ENCODE data around the gene PPIL6.
"Not testable (repeated sequence)": the region's sequence is repeated elsewhere in the genome, so short reads cannot be mapped to it uniquely, and the experiment has no call there.

The PPIL6 gene

GRCh38 chr6:109467696-109468095 is 27.3 kb upstream of the PPIL6 start:
- no peak for DNase-seq (ENCODE audit: extremely low read depth in 1 of 2, low read depth in 1 of 2)

DNA sequence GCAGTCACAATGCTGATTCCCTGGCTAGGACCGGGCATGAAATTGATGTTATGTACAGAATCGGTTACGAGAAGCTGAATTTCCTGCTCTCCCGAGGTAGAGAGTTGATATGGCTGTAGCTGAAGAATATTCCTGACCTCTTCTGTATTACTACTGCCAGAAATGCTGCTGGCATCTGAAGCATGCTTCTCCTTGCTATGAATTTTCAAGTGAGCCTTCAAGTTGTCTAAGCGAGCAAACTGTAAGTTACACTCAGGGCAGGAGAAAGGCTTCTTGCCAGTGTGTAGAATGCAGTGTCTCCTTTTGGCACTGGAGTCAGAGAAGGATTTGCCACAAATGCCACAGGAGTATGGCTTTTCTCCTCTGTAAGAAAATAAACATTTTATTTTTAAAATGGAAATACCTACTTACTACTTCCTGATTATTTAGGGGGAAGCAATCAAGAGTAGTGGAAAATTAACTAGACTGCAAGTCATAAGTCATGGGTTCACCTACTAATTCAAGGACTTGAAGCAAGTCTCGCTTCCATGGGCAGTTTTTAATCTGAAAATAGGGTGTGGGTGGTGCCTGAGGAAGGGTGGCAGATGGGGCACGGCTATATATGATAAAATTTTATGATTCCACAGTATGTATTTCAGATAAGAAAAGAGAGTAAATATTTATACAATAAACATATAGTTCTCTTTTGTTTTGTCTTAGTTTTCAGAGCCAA is 25.9 kb upstream of the PPIL6 start:
- DNase-seq (ENCODE audit: extremely low read depth in 1 of 2, low read depth in 1 of 2), result no peak

GRCh38 chr6:109465772-109466171 is 25.3 kb upstream of the PPIL6 start:
- no peak for DNase-seq (ENCODE audit: extremely low read depth in 1 of 2, low read depth in 1 of 2)

- DNase-seq (ENCODE audit: extremely low read depth in 1 of 2, low read depth in 1 of 2), result no peak
Measured at GRCh38 chr6:109461733-109462526, 21.5 kb upstream of the PPIL6 start.

DNA sequence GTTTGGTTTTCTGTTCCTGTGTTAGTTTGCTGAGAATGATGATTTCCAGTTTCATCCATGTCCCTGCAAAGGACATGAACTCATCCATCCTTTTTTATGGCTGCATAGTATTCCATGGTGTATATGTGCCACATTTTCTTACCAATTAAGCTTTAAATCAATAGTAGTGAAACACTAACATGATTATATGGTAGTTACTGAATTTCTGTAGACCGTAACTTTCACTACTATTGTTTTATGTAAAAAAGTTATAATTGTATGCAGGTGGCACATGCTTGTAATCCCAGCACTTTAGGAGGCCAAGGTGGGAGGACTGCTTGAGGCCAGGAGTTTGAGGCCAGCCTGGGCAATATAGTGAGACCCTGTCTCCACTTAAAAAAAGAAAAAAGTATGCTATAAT is 20.8 kb upstream of the PPIL6 start:
- DNase-seq (ENCODE audit: extremely low read depth in 1 of 2, low read depth in 1 of 2), result not testable (repeated sequence)

DNA sequence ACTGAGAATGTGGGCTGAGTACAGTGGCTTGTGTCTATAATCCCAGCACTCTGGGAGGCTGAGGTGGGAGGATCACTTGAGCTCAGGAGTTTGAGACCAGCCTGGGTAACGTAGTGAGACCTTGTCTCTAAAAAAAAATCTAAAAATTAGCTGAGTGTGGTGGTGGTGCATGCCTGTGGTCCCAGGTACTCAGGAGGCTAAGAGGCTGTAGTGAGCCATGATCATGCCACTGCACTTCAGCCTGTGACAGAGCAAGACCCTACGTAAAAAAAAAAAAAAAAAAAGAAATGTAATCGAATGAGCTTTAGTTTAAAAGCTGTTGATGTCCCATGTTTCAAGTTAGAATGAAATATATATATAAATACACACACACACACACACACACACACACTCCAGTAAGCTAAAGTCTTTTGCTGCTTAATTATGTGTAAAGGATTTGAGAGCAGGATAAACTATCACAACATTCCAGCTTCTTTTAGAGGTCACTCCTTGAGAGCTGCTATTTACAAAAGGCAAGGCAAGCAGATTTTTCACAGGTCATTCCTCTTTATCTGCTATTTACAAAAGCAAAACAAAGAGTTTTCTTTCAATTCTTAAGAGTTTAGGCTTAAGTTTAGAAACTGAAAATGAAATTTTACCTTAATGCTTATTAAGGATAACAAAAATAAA is 19.9 kb upstream of the PPIL6 start:
- no peak for DNase-seq (ENCODE audit: extremely low read depth in 1 of 2, low read depth in 1 of 2)

DNA sequence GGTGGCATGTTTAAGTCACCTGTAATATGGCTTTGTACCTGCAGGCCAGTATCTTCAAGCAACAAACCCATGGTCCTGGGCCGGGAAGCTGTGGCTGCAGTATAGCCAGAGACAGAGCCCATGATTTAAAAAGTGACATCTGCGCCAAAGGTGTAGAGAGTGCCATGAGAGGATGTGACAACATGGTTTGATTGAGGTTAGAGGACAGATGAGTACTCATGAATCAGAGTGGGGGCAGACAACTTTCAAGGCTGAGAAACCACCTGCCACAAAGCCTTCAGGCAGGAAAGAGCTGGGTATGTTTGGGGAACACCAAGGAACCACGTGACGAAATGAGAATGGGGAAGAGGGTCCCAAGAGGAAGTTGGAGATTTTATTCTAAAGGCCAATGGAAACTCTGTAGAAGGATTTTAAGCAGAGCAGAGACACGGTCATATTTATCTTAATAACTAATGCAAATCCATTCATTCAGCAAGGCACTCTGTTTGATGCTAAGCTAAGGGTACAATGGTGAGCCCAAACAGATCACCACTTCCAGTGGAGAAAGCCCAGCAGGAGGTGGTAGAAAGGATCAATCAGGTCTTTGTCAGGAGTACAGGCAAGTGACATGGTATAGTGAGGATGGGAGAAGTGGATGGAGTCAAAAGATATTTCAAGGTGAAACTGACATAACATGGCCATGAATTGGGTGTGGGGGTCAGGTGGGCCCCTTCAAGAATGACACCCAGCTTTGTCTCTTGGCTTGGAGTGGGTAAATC is 18.5 kb upstream of the PPIL6 start:
- DNase-seq (ENCODE audit: extremely low read depth in 1 of 2, low read depth in 1 of 2), result no peak

DNA sequence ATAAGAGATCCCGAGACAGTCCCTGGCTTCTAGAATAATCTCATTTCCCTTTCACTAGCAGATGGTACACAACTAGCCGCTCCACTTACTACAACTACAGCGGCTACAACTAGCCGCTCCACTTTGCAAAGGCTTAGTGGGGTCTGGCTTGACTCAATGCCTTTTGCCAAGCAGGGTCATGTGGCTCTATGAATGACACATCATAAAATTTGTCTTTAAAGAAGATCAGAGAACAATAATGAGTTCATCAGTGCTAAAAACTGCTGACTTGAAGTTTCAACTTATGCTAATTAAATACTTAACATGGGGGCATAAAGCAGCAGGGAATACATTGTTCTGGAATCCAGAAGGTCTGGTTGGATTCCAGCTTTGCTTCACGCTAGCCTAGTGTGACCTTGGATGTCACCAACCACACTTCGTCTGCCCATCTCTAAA is 17.2 kb upstream of the PPIL6 start:
- no peak for DNase-seq (ENCODE audit: extremely low read depth in 1 of 2, low read depth in 1 of 2)

DNA sequence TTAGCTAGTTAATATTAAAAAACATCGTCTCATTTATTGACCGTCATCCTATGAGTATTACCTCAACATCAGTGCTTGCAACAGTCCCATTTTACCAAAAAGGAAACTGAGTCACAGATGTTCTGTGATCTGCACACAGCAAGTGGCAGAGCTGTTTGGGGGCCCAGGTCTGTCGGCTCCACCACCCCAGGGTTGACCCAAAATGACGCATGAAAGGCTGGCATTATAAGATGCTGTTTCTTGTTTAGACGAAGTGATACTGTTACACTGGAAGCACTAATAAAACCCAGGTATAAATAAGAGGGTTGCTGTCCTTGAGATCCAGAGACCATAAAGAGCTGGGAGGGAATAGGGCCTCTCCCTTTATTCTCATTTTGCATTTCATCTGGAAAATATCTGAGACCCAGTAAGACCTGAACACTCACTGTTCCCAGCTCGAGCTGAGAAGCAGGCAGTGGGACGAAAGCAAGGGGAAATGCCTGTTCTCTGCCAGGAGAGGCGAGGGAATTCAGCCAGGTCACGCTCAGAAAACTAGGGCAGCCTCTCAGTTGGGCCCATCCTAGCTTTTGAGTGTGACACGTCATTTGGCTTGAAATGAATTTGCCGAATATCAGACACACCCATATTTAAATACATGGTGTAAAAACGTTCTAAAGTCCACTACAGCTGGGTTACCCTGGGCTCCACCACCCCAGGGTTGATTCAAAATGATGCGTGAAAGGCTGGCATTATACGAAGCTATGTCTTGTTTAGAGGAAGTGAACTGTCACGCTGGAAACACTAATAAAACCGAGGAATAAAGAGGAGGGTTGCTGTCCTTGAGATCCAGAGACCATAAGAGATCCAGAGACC is 16.5 kb upstream of the PPIL6 start:
- DNase-seq (ENCODE audit: extremely low read depth in 1 of 2, low read depth in 1 of 2), result no peak

GRCh38 chr6:109456111-109456583 is 15.7 kb upstream of the PPIL6 start:
- no peak for DNase-seq (ENCODE audit: extremely low read depth in 1 of 2, low read depth in 1 of 2)

DNA sequence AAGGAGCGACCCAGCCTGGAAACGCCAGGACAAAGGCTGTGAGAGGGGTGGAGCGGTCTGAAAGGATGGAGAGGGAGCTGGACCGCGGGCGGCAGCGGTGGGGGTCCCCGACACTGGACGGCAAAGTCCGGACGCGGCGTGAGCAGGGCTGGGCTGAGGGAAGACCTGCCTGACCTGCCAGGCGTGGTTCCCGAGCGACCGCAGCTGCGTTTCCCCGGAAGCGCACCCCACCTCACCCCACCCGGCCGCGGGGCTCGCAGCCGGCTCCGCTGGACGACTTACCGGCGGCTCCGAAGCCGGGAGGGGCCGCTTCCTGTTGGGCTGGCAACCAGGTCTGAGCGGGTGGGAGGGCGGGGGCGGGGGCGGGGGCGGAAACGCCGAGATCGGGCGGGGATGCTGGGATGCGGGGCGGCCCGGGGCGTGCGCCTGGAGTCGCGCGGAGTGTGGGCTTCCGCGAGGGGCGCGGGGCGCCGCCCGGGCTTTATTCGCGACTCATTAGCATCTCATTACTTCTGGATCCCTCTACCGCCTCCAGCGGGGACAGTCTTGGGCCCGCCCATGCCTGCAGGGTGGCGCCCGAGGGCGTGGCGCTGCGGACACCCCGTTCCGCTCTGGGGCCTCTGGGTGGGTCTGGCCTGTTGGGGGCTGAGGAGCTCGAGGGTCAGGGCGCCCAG is 15.1 kb upstream of the PPIL6 start, which contains the start of gene MICAL1:
Gene MICAL1, minus strand, starts transcription at position 336 of the 674 bp plus-strand sequence. CDS start 1,576 bp downstream, outside the sequence.
- peak in 1 of 2 donors; percentile 58 for DNase-seq (ENCODE audit: extremely low read depth in 1 of 2, low read depth in 1 of 2)

- peak in 1 of 2 donors; percentile 48 for DNase-seq (ENCODE audit: extremely low read depth in 1 of 2, low read depth in 1 of 2)
Measured at GRCh38 chr6:109454496-109455436, 14.3 kb upstream of the PPIL6 start.

- DNase-seq (ENCODE audit: extremely low read depth in 1 of 2, low read depth in 1 of 2), result no peak
Measured at GRCh38 chr6:109453594-109454495, 13.4 kb upstream of the PPIL6 start.

DNA sequence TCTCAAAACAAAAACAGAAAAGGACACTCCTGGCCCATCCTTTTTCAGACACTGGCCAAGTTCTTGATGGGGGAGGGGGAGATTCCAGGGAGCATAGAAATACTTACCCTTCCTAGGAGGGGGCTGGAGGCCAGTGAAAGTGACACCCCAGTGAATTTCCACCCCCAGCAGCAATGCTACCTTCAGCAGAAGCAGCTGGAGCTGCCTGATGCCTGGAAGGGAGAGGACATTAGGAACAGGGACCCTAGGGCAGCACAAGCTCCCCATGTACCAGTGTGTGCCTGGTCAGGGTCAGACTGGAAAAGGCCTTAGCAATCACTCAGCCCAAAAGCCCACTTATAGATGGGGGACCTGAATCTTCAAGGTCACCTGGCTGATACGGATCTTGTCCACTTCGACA is 12.7 kb upstream of the PPIL6 start:
- no peak for DNase-seq (ENCODE audit: extremely low read depth in 1 of 2, low read depth in 1 of 2)

- no peak for DNase-seq (ENCODE audit: extremely low read depth in 1 of 2, low read depth in 1 of 2)
Measured at GRCh38 chr6:109452181-109452580, 11.8 kb upstream of the PPIL6 start.

- no peak for DNase-seq (ENCODE audit: extremely low read depth in 1 of 2, low read depth in 1 of 2)
Measured at GRCh38 chr6:109451376-109451775, 10.9 kb upstream of the PPIL6 start.

DNA sequence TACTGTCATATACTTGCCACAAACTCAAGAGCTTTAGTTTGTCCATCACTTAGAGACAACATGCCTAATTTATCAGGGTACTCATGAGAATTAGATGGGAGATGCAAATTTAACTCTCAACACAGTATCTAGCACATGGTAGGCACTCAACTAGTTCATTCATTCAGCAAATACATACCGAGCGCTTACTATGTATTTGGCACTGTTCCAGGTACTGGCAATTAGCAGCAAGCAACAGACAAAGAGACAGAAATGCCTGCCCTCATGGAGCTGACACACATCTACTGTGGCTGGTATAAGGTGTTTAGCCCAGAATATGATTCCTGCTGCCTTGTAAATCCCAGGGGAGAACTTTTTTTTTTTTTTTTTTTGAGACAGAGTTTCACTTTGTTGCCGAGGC is 10.4 kb upstream of the PPIL6 start:
- DNase-seq (ENCODE audit: extremely low read depth in 1 of 2, low read depth in 1 of 2), result no peak
